Smooth muscle cell (in vitro differentiated cells): ENCODE data around the gene POGZ. TPM values are rescaled to one million over a fixed set of nuclear protein-coding genes. Genes with fewer than 3 reads are reported as not detected.

ENCODE experiments used
- DNase-seq: peaks from one replicate; lab custom pipeline; 2025; ENCODE audit not compliant: unreplicated experiment; lab: John Stamatoyannopoulos, UW
- H2AFZ ChIP-seq: fragments of 200-600 bp; sonication (generic); 2 replicates; pipeline ENCODE4 v1.6.0; 2016; ENCODE audit warnings: antibody characterized with exemption, low read depth, mild to moderate bottlenecking
- H3F3A ChIP-seq: fragments of 200-600 bp; sonication (generic); 2 replicates; pipeline ENCODE4 v1.6.0; 2017; ENCODE audit warnings: antibody characterized with exemption, low read depth
- H3K27ac ChIP-seq: fragments of 200-600 bp; sonication (generic); 2 replicates; pipeline ENCODE4 v1.5.1; 2016; ENCODE audit warnings: low read depth, mild to moderate bottlenecking
- H3K27me3 ChIP-seq: fragments of 200-600 bp; sonication (generic); 2 replicates; pipeline ENCODE4 v1.6.1; 2016; ENCODE audit warnings: low read depth, mild to moderate bottlenecking
- H3K36me3 ChIP-seq: fragments of 200-600 bp; sonication (generic); 2 replicates; pipeline ENCODE4 v1.5.1; 2016; ENCODE audit warnings: low read depth
- H3K4me1 ChIP-seq: fragments of 200-600 bp; sonication (generic); 2 replicates; pipeline ENCODE4 v1.5.1; 2016; ENCODE audit warnings: low read depth
- H3K4me2 ChIP-seq: fragments of 200-600 bp; sonication (generic); 2 replicates; pipeline ENCODE4 v1.6.0; 2016; ENCODE audit warnings: mild to moderate bottlenecking
- H3K4me3 ChIP-seq: fragments of 200-600 bp; sonication (generic); 2 replicates; pipeline ENCODE4 v1.5.1; 2016; ENCODE audit warnings: mild to moderate bottlenecking
- H3K79me2 ChIP-seq: fragments of 200-600 bp; sonication (generic); 2 replicates; pipeline ENCODE4 v1.6.0; 2016; ENCODE audit warnings: low read depth, mild to moderate bottlenecking
- H3K9ac ChIP-seq: fragments of 200-600 bp; sonication (generic); 2 replicates; pipeline ENCODE4 v1.6.0; 2016; ENCODE audit warnings: low read depth
- H3K9me3 ChIP-seq: fragments of 200-600 bp; sonication (generic); replicated peaks from 2 replicates; pipeline ENCODE4 v1.5.1; 2016; ENCODE audit warnings: low read depth
- H4K20me1 ChIP-seq: fragments of 200-600 bp; sonication (generic); 2 replicates; pipeline ENCODE4 v1.6.0; 2016; ENCODE audit warnings: low read depth
- CTCF ChIP-seq: fragments of 200-600 bp; sonication (generic); IDR thresholded peaks from 2 replicates; pipeline ENCODE4 v1.5.1; 2017; ENCODE audit warnings: borderline replicate concordance, mild to moderate bottlenecking, antibody characterized with exemption; ENCODE audit not compliant: insufficient read depth, poor library complexity, severe bottlenecking
- WGBS: methylation state at CpG from one replicate; pipeline ENCODE4 v1.1.7; 2016; ENCODE audit warnings: low lambda C conversion rate; 5-methylcytosine and 5-hydroxymethylcytosine counted together
- polyA plus RNA-seq: library from polyadenylated mRNA; unstranded; fragments of >200 nt; fragmentation: Nextera tagmentation; extraction: Ambion mirVana; gene quantifications from 2 replicates; pipeline ENCODE4 v1.2.1, GENCODE V29; 2016
- total RNA-seq: library from RNA; depleted of rRNA; stranded (reverse); fragments of >200 nt; gene quantifications from 2 replicates; pipeline ENCODE4 v1.2.3, GENCODE V29; 2014

POGZ gene
- total and polyA plus RNA-seq, 2 experiments from 2014 or later, result 20.5 to 40.9 TPM

- WGBS, result 97% methylated on average over 4 of the region's 4 CpGs
- no peaks in the 10 kb centered on the region for H3K79me2 ChIP-seq
- no peaks in the 10 kb centered on the region for H3K36me3 ChIP-seq
- TF ChIP-seq CTCF, result no peak
- H3F3A ChIP-seq, result no peaks in the 10 kb centered on the region
- no peak overlapping the region for H3K4me3 ChIP-seq
- H3K4me1 ChIP-seq, result no peaks in the 10 kb centered on the region
- H3K9me3 ChIP-seq, result no peaks in the 10 kb centered on the region
- no peak overlapping the region for H2AFZ ChIP-seq
- no peak overlapping the region for H3K27ac ChIP-seq
- H4K20me1 ChIP-seq, result no peaks in the 10 kb centered on the region
- DNase-seq, result no peak
- H3K9ac ChIP-seq, result no peak overlapping the region
- no peak overlapping the region for H3K4me2 ChIP-seq
- no peaks in the 10 kb centered on the region for H3K27me3 ChIP-seq
Observed at GRCh38 chr1:151364996-151365395, 94.3 kb downstream of the POGZ start.

- no peak overlapping the region for H3K4me3 ChIP-seq
- H4K20me1 ChIP-seq, result no peaks in the 10 kb centered on the region
- H3K9me3 ChIP-seq, result no peaks in the 10 kb centered on the region
- no peaks in the 10 kb centered on the region for H3K4me1 ChIP-seq
- no peaks in the 10 kb centered on the region for H3F3A ChIP-seq
- no peaks in the 10 kb centered on the region for H3K27me3 ChIP-seq
- TF ChIP-seq CTCF, result no peak
- no peaks in the 10 kb centered on the region for H3K79me2 ChIP-seq
- H3K4me2 ChIP-seq, result no peak overlapping the region
- WGBS, result 94% methylated on average over 3 of the region's 3 CpGs
- no peak for DNase-seq
- no peak overlapping the region for H3K27ac ChIP-seq
- no peak overlapping the region for H3K9ac ChIP-seq
- H2AFZ ChIP-seq, result no peak overlapping the region
- no peaks in the 10 kb centered on the region for H3K36me3 ChIP-seq
Observed at GRCh38 chr1:151362308-151363155, 96.8 kb downstream of the POGZ start.

GRCh38 chr1:151361883-151362282 is 97.4 kb downstream of the POGZ start:
- no peaks in the 10 kb centered on the region for H3K36me3 ChIP-seq
- H3K9ac ChIP-seq, result no peak overlapping the region
- H3K79me2 ChIP-seq, result no peaks in the 10 kb centered on the region
- no peaks in the 10 kb centered on the region for H4K20me1 ChIP-seq
- DNase-seq, result no peak
- no peaks in the 10 kb centered on the region for H3K27me3 ChIP-seq
- H3K27ac ChIP-seq, result no peak overlapping the region
- no peak overlapping the region for H2AFZ ChIP-seq
- H3K9me3 ChIP-seq, result no peaks in the 10 kb centered on the region
- no peak for TF ChIP-seq CTCF
- no peaks in the 10 kb centered on the region for H3K4me1 ChIP-seq
- no peaks in the 10 kb centered on the region for H3F3A ChIP-seq
- H3K4me3 ChIP-seq, result no peak overlapping the region
- no peak overlapping the region for H3K4me2 ChIP-seq

GRCh38 chr1:151356696-151357095 is 102.6 kb downstream of the POGZ start:
- DNase-seq, result no peak
- H3K36me3 ChIP-seq, result no peaks in the 10 kb centered on the region
- TF ChIP-seq CTCF, result no peak
- no peaks in the 10 kb centered on the region for H3K4me1 ChIP-seq
- no peak overlapping the region for H3K27ac ChIP-seq
- no peaks in the 10 kb centered on the region for H3K9me3 ChIP-seq
- H2AFZ ChIP-seq, result no peak overlapping the region
- H3K4me3 ChIP-seq, result no peak overlapping the region
- H3K4me2 ChIP-seq, result no peak overlapping the region
- no peaks in the 10 kb centered on the region for H3K79me2 ChIP-seq
- H3K27me3 ChIP-seq, result no peaks in the 10 kb centered on the region
- no peaks in the 10 kb centered on the region for H4K20me1 ChIP-seq
- H3F3A ChIP-seq, result no peaks in the 10 kb centered on the region
- H3K9ac ChIP-seq, result no peak overlapping the region
- 35% methylated on average over 2 of the region's 2 CpGs for WGBS
